GM19467 (cell line): Measurements from ENCODE around the gene NARF.

Experiments
- ATAC-seq: cut with Tn5 transposase; IDR thresholded peaks from one replicate; pipeline ENCODE4 v1.9.1; 2021; ENCODE audit warnings: mild to moderate bottlenecking, moderate library complexity; ENCODE audit not compliant: unreplicated experiment

NARF gene

GRCh38 chr17:82470065-82470464 lies 11.5 kb downstream of the NARF start:
- ATAC-seq = no peak

GRCh38 chr17:82474223-82475010 lies 15.9 kb downstream of the NARF start:
- ATAC-seq = no peak

- ATAC-seq = no peak
These were observed 16.9 kb downstream of the NARF start for GRCh38 chr17:82475458-82475857.

- ATAC-seq = no peak
These were observed 19.4 kb downstream of the NARF start for GRCh38 chr17:82477934-82478333.

- ATAC-seq = no peak
These were observed 21.1 kb downstream of the NARF start for GRCh38 chr17:82479602-82480001.

GRCh38 chr17:82480318-82480717 lies 21.8 kb downstream of the NARF start:
- no peak for ATAC-seq

GRCh38 chr17:82483204-82483660 lies 24.7 kb downstream of the NARF start:
- ATAC-seq = no peak

GRCh38 chr17:82483836-82484235 lies 25.3 kb downstream of the NARF start:
- no peak for ATAC-seq

GRCh38 chr17:82486231-82487094 lies 27.9 kb downstream of the NARF start:
- no peak for ATAC-seq

GRCh38 chr17:82487910-82488309 lies 29.4 kb downstream of the NARF start:
- no peak for ATAC-seq

GRCh38 chr17:82489117-82489516 lies 30.6 kb downstream of the NARF start:
- ATAC-seq = no peak

- no peak for ATAC-seq
These were observed 31.4 kb downstream of the NARF start for GRCh38 chr17:82489851-82490511.

GRCh38 chr17:82490512-82491195 lies 32.1 kb downstream of the NARF start:
- ATAC-seq = no peak

GRCh38 chr17:82491196-82491530 lies 32.6 kb downstream of the NARF start:
- ATAC-seq = no peak

GRCh38 chr17:82491533-82491932 lies 33.0 kb downstream of the NARF start:
- ATAC-seq = no peak

GRCh38 chr17:82492643-82493225 lies 34.2 kb downstream of the NARF start:
- no peak for ATAC-seq

- ATAC-seq = no peak
These were observed 34.8 kb downstream of the NARF start for GRCh38 chr17:82493226-82493781.

GRCh38 chr17:82494236-82495055 lies 35.9 kb downstream of the NARF start:
- ATAC-seq = peak; percentile 58

- ATAC-seq = no peak
These were observed 37.4 kb downstream of the NARF start for GRCh38 chr17:82495844-82496528.
